Mononuclear cell (primary cell): Measurements from ENCODE around the gene PIEZO1. TPM values are rescaled to one million over a fixed set of nuclear protein-coding genes. Genes with fewer than 3 reads are reported as not detected.
"Not testable (repeated sequence)": the region's sequence is repeated elsewhere in the genome, so short reads cannot be mapped to it uniquely, and the experiment has no call there.

Source experiments
- H3K27me3 ChIP-seq: 2 replicates; pipeline ENCODE4 v1.6.0; 2011; ENCODE audit warnings: low read length, control low read depth; ENCODE audit not compliant: insufficient read depth
- H3K4me1 ChIP-seq: 2 replicates; pipeline ENCODE4 v1.5.1; 2011; ENCODE audit warnings: mild to moderate bottlenecking, low read length, control low read depth; ENCODE audit not compliant: insufficient read depth
- H3K4me3 ChIP-seq: 2 replicates; pipeline ENCODE4 v1.5.1; 2011; ENCODE audit warnings: mild to moderate bottlenecking, low read length, moderate library complexity
- H3K9me3 ChIP-seq: 2 replicates; pipeline ENCODE4 v1.5.1; 2011; ENCODE audit warnings: low read depth, mild to moderate bottlenecking, control low read depth, low read length
- total RNA-seq: library from RNA; depleted of rRNA; stranded (reverse); fragments of >200 nt; gene quantifications from one replicate; pipeline ENCODE4 v1.2.3, GENCODE V29; 2012

The PIEZO1 gene, protein sequence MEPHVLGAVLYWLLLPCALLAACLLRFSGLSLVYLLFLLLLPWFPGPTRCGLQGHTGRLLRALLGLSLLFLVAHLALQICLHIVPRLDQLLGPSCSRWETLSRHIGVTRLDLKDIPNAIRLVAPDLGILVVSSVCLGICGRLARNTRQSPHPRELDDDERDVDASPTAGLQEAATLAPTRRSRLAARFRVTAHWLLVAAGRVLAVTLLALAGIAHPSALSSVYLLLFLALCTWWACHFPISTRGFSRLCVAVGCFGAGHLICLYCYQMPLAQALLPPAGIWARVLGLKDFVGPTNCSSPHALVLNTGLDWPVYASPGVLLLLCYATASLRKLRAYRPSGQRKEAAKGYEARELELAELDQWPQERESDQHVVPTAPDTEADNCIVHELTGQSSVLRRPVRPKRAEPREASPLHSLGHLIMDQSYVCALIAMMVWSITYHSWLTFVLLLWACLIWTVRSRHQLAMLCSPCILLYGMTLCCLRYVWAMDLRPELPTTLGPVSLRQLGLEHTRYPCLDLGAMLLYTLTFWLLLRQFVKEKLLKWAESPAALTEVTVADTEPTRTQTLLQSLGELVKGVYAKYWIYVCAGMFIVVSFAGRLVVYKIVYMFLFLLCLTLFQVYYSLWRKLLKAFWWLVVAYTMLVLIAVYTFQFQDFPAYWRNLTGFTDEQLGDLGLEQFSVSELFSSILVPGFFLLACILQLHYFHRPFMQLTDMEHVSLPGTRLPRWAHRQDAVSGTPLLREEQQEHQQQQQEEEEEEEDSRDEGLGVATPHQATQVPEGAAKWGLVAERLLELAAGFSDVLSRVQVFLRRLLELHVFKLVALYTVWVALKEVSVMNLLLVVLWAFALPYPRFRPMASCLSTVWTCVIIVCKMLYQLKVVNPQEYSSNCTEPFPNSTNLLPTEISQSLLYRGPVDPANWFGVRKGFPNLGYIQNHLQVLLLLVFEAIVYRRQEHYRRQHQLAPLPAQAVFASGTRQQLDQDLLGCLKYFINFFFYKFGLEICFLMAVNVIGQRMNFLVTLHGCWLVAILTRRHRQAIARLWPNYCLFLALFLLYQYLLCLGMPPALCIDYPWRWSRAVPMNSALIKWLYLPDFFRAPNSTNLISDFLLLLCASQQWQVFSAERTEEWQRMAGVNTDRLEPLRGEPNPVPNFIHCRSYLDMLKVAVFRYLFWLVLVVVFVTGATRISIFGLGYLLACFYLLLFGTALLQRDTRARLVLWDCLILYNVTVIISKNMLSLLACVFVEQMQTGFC (N-terminal part only)
- total RNA-seq: 54.5 TPM

DNA sequence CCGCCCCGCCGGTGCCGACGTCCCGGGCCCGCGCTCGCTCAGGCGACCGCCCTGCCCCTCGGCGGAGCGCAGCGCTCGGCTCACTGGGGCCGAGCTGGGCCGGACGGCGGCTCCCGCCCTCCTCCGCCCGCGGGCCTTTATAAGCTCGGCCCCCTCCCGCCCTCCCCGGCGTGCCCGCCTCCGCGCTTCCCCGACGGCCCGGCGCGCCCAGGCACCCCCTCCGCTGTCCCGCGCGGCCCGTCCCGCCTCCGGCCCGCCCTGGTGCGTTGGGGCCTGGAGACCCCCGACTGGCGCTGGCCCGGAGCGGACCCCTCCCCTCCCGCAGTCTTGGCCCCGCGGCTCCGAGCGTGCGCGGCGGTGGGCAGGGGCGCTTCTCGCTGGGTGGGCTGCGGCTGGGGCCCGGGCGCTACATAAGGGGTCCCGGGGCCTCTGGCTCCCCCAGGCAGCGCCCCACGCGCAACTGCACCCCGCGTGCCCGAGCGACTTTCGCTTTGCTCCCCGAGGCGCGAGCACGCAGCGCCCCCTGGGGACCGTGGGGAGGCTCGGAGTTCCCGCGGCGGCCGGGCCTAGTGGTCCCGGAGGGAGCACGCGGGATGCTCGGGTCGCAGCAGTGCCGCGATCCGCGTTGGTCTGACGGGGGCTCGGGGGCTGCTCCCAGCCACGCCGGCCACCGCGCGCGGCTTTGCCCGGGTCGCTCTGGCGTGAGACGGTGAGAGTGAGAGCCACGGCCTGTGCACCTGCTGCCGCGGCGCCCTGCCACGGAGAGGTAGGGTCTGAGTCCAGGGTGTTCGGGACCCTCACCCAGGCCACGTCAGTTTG is at the start of gene PIEZO1:
TSS of gene PIEZO1 (minus strand) at position 115 of the 819 bp plus-strand sequence. CDS start 256 bp downstream, outside the sequence.
- H3K4me1 ChIP-seq: peaks cover 60% of the 10 kb centered on the region
- H3K9me3 ChIP-seq: no peaks in the 10 kb centered on the region
- H3K4me3 ChIP-seq: peak within 1 kb of the TSS; percentile 55
- H3K27me3 ChIP-seq: no peaks in the 10 kb centered on the region

- Histone ChIP-seq H3K4me3 (no peak overlapping the region), H3K9me3 (no peaks in the 10 kb centered on the region), H3K27me3 (no peaks in the 10 kb centered on the region)
Observed at GRCh38 chr16:88834670-88835069, 49.6 kb upstream of the PIEZO1 start.

GRCh38 chr16:88833086-88833485 is 48.1 kb upstream of the PIEZO1 start:
- H3K4me3 ChIP-seq: no peak overlapping the region
- H3K9me3 ChIP-seq: no peaks in the 10 kb centered on the region
- H3K4me1 ChIP-seq: no peaks in the 10 kb centered on the region
- H3K27me3 ChIP-seq: no peaks in the 10 kb centered on the region

More at GRCh38 chr16:88834670-88835069, 49.6 kb upstream of the PIEZO1 start:
- H3K4me1 ChIP-seq: peaks cover 3% of the 10 kb centered on the region

DNA sequence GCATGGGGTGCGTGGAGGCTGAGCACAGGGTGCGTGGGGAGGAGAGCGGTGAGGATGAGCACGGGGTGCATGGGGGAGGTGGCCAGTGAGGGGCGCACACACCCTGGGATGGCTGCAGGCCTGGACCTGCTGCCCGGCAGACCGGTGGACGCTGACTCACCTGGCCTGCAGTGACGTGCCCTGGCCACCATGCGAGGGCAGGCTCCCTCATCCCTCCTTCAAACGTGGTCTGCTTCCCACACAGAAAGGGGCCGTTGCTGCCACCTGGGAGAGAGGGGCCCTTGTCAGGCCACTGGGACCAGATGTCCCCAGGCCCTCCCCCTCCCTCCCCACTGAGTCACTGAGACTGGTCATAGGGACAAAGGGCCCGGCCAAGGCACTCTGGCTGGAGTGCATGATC is 46.8 kb upstream of the PIEZO1 start:
- no peaks in the 10 kb centered on the region for H3K27me3 ChIP-seq
- no peak overlapping the region for H3K4me3 ChIP-seq
- no peaks in the 10 kb centered on the region for H3K4me1 ChIP-seq
- H3K9me3 ChIP-seq: no peaks in the 10 kb centered on the region

GRCh38 chr16:88830783-88831182 is 45.8 kb upstream of the PIEZO1 start:
- Histone ChIP-seq H3K4me1 (no peaks in the 10 kb centered on the region), H3K4me3 (no peak overlapping the region), H3K27me3 (no peaks in the 10 kb centered on the region), H3K9me3 (no peaks in the 10 kb centered on the region)

DNA sequence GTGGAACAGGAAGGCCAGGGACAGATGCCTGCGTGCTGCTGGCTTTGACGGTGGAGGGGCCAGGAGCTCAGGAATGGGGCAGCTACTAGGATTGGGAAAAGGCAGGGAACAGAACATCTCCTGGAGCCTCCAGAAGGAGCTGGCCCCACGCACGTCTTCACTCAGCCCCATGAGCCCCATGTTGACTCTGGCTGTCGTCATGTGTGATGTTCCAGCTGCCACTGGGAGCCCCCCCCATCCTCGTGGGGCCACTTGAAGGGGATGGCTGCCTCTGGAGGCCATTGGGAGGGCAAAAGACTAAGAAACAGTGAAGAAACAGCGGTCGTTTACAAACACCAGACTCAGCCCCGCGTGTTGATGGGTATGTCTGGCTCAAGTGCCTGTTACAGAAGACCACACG is 45.2 kb upstream of the PIEZO1 start:
- no peaks in the 10 kb centered on the region for H3K27me3 ChIP-seq
- no peaks in the 10 kb centered on the region for H3K4me1 ChIP-seq
- H3K4me3 ChIP-seq: no peak overlapping the region
- H3K9me3 ChIP-seq: no peaks in the 10 kb centered on the region

DNA sequence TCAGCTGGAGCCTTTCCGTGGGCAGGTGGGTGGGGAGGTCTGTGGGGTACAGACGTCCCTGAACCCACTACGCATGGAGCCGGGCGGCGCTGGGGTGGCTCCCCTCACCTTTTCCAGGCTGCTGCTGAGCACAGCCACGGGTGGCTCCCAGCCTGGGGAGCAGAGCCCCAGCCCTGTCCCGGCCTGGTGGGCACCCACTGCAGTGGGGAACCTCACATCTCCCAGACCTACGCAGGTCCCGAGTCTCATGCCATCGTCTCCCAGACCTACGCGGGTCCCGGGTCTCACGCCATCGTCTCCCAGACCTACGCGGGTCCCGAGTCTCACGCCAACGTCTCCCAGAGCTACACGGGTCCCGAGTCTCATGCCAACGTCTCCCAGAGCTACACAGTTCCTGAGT is 43.7 kb upstream of the PIEZO1 start:
- H3K4me3 ChIP-seq: no peak overlapping the region
- no peaks in the 10 kb centered on the region for H3K27me3 ChIP-seq
- no peaks in the 10 kb centered on the region for H3K9me3 ChIP-seq
- no peaks in the 10 kb centered on the region for H3K4me1 ChIP-seq

DNA sequence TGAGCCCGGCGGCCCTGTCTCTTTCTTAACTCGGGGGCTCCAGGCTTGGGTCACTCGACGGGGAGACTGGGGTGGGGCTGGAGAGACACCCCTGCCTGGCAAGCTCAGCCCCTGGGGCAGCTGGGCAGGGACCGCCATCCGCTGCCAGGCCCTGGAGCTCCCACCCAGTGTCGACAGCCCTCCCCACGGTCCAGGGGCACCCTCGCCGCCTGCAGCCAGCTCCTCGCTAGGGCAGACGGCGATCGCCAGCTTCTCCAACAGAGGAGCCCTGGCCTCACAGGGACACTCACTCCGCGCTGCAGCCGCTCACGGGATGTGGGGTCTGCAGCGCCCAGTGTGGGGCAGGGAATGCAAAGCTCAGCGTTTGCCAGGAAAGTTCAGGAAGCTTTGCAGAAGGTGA is 42.7 kb upstream of the PIEZO1 start:
- Histone ChIP-seq H3K9me3 (no peaks in the 10 kb centered on the region), H3K27me3 (no peaks in the 10 kb centered on the region), H3K4me1 (no peaks in the 10 kb centered on the region), H3K4me3 (no peak overlapping the region)

GRCh38 chr16:88826070-88826840 is 41.2 kb upstream of the PIEZO1 start:
- Histone ChIP-seq H3K27me3 (no peaks in the 10 kb centered on the region), H3K9me3 (no peaks in the 10 kb centered on the region), H3K4me1 (no peaks in the 10 kb centered on the region), H3K4me3 (no peak overlapping the region)

- Histone ChIP-seq H3K4me1 (no peaks in the 10 kb centered on the region), H3K9me3 (no peaks in the 10 kb centered on the region), H3K27me3 (no peaks in the 10 kb centered on the region), H3K4me3 (no peak overlapping the region)
Observed at GRCh38 chr16:88825146-88825545, 40.1 kb upstream of the PIEZO1 start.

GRCh38 chr16:88824256-88825077 is 39.4 kb upstream of the PIEZO1 start:
- H3K4me3 ChIP-seq: no peak overlapping the region
- H3K27me3 ChIP-seq: no peaks in the 10 kb centered on the region
- H3K4me1 ChIP-seq: no peaks in the 10 kb centered on the region
- H3K9me3 ChIP-seq: no peaks in the 10 kb centered on the region

DNA sequence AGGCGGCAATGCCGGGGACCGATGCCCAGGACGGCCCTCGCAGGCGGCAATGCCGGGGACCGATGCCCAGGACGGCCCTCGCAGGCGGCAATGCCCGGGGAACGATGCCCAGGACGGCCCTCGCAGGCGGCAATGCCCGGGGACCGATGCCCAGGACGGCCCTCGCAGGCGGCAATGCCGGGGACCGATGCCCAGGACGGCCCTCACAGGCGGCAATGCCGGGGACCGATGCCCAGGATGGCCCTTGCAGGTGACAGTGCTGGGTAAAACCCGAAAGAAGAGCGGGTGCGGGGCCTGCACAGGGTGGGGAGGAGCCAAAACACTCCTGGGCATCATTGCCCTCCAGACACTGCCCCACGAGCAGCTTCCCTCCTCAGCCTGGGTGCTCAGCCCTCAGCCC is 38.6 kb upstream of the PIEZO1 start:
- H3K9me3 ChIP-seq, H3K27me3 ChIP-seq, H3K4me3 ChIP-seq, H3K4me1 ChIP-seq: not testable (repeated sequence)
